GM21447 (cell line): ENCODE data around the gene NELFE.
"Not testable (repeated sequence)": the region's sequence is repeated elsewhere in the genome, so short reads cannot be mapped to it uniquely, and the experiment has no call there.

Source experiments
- ATAC-seq: cut with Tn5 transposase; IDR thresholded peaks from one replicate; pipeline ENCODE4 v1.9.1; 2021; ENCODE audit not compliant: unreplicated experiment

NELFE gene

GRCh38 chr6:31949926-31950548 is 8.7 kb downstream of the NELFE start:
- no peak for ATAC-seq

GRCh38 chr6:31948753-31949413 is 9.9 kb downstream of the NELFE start:
- ATAC-seq: no peak

GRCh38 chr6:31948306-31948705 is 10.5 kb downstream of the NELFE start:
- ATAC-seq: no peak

GRCh38 chr6:31947864-31948263 is 10.9 kb downstream of the NELFE start:
- ATAC-seq: no peak

- no peak for ATAC-seq
Measured at GRCh38 chr6:31947070-31947675, 11.6 kb downstream of the NELFE start.

- no peak for ATAC-seq
Measured at GRCh38 chr6:31946370-31946885, 12.3 kb downstream of the NELFE start.

DNA sequence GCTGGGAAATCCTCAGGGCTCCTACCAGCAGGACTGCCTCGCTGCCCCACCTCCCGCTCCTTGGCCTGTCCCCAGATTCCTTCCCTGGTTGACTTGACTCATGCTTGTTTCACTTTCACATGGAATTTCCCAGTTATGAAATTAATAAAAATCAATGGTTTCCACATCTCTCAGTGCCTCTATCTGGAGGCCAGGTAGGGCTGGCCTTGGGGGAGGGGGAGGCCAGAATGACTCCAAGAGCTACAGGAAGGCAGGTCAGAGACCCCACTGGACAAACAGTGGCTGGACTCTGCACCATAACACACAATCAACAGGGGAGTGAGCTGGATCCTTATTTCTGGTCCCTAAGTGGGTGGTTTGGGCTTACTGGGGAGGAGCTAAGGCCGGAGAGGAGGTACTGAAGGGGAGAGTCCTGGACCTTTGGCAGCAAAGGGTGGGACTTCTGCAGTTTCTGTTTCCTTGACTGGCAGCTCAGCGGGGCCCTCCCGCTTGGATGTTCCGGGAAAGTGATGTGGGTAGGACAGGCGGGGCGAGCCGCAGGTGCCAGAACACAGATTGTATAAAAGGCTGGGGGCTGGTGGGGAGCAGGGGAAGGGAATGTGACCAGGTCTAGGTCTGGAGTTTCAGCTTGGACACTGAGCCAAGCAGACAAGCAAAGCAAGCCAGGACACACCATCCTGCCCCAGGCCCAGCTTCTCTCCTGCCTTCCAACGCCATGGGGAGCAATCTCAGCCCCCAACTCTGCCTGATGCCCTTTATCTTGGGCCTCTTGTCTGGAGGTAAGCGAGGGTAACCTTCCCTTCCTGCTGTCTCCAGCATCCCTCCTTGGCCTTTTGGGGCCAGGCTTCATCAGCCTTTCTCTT is 13.0 kb downstream of the NELFE start, which contains the start of gene CFB:
Gene CFB (plus strand): TSS at position 589 of the 863 bp plus-strand sequence. CDS start 127 bp downstream, at position 716.
- no peak for ATAC-seq

DNA sequence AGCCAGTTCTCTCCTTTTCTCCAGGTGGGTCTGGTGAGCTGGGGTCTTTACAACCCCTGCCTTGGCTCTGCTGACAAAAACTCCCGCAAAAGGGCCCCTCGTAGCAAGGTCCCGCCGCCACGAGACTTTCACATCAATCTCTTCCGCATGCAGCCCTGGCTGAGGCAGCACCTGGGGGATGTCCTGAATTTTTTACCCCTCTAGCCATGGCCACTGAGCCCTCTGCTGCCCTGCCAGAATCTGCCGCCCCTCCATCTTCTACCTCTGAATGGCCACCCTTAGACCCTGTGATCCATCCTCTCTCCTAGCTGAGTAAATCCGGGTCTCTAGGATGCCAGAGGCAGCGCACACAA is 13.6 kb downstream of the NELFE start:
- no peak for ATAC-seq

DNA sequence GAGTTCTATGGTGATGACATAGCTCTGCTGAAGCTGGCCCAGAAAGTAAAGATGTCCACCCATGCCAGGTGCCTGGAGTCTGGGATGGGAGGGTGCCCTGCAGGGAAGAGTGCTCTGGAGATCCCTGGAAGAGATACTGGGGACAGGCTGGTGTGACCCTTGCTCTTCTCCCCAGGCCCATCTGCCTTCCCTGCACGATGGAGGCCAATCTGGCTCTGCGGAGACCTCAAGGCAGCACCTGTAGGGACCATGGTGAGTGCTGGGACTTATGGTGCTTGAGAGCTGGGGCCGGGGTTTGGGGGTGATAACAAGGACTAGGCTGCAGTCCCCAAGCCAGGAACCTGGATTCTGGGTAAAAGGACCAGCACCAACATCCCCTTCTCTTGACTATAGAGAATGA is 15.0 kb downstream of the NELFE start:
- ATAC-seq: no peak

DNA sequence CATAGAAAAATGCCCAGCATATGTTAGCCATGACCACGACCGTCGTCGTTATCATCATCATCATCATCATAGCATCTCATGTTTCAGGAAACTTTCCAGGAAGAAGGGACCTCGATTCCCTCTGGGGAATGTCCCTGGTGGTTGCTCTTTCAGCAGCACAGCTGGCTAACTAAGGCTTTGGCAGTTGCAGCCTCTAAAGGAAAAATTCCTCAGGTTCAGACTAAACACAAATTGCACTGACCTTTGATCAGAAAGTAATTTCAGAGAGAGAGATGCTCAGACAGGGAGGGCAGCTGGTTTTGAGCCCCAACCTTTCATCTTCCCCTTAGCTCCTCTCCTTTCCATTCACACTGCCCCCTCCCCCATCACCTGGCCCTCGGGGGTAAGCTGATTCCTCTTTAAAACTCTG is 18.5 kb downstream of the NELFE start:
- no peak for ATAC-seq

DNA sequence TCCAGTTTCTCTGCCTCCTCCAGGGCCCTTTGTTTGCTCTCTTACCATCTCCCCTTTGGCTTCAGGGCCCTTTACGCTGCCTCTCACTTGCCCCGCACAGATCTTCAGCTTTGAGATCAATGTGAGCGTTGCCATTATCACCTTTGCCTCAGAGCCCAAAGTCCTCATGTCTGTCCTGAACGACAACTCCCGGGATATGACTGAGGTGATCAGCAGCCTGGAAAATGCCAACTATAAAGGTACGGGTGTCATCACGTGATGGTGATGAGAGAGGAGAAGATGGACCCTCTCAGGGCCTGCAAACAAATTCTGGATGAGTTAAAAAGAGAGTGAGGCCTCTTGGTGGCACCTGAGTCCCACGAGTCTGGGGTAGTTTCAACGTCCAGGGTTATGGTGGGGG is 22.9 kb downstream of the NELFE start:
- no peak for ATAC-seq

GRCh38 chr6:31935021-31935420 is 23.8 kb downstream of the NELFE start:
- no peak for ATAC-seq

DNA sequence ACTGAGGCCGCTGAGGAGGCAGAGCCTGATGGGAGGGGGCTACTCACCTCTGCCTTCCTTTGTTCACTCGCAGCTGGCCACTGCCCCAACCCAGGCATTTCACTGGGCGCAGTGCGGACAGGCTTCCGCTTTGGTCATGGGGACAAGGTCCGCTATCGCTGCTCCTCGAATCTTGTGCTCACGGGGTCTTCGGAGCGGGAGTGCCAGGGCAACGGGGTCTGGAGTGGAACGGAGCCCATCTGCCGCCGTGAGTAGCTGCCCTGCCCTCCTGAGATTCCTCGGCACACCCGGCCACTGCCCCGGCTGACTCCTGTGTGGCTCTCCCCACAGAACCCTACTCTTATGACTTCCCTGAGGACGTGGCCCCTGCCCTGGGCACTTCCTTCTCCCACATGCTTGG is 25.2 kb downstream of the NELFE start:
- no peak for ATAC-seq

DNA sequence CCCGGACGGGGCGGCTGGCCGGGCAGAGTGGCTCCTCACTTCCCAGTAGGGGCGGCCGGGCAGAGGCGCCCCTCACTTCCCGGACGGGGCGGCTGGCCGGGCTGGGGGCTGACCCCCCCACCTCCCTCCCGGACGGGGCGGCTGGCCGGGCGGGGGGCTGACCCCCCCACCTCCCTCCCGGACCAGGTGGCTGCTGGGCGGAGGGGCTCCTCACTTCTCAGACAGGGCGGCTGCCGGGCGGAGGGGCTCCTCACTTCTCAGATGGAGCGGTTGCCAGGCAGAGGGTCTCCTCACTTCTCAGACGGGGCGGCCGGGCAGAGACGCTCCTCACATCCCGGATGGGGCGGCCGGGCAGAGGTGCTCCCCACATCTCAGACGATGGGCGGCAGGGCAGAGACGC is 26.6 kb downstream of the NELFE start:
- ATAC-seq: not testable (repeated sequence)

- no peak for ATAC-seq
Measured at GRCh38 chr6:31930962-31931361, 27.8 kb downstream of the NELFE start.

GRCh38 chr6:31928672-31928939 is 30.2 kb downstream of the NELFE start:
- ATAC-seq: no peak

GRCh38 chr6:31927863-31928671 is 30.7 kb downstream of the NELFE start:
- ATAC-seq: no peak

GRCh38 chr6:31927242-31927862 is 31.4 kb downstream of the NELFE start, which contains the start of gene C2:
TSS of gene C2 (plus strand) at chr6:31927717. CDS start at chr6:31927753, 36 bp downstream.
- ATAC-seq: no peak

- ATAC-seq: no peak
Measured at GRCh38 chr6:31922942-31923341, 35.8 kb downstream of the NELFE start.

DNA sequence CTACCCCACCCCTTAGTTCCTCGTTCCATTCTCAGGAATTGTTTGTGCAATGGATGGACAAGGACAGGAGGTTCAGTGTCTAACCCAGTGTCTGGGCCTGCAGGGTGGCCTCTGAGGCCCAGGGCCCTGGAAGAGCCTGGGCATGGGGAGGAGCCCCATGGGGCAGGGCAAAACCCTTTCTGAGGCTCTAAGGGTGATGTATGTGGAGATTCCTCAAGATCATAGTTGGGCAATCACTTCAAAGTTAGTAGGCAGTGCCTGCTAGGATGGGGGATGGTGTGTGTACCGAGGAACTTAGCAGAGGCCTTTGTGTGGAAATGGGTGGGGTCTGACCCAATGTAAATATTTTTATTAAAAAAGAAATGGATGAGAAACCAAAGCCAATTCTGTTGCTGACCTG is 38.0 kb downstream of the NELFE start:
- no peak for ATAC-seq
